HFFc6 (cell line): ENCODE results near the gene PRKCH. TPM values are rescaled to one million over a fixed set of nuclear protein-coding genes. Genes with fewer than 3 reads are reported as not detected.

Experiments
- DNase-seq: peaks from one replicate; pipeline ENCODE4 v3.0.0-alpha.2; 2018
- H3K27ac Mint-ChIP-seq: 2 replicates; pipeline ENCODE4 v1.8.0; 2020; ENCODE audit warnings: mild to moderate bottlenecking, mixed read lengths
- H3K27me3 Mint-ChIP-seq: 2 replicates; pipeline ENCODE4 v1.8.0; 2021; ENCODE audit warnings: mild to moderate bottlenecking, moderate library complexity, mixed read lengths; ENCODE audit not compliant: insufficient read depth
- H3K36me3 Mint-ChIP-seq: 2 replicates; pipeline ENCODE4 v1.8.0; 2021; ENCODE audit warnings: low read depth, mixed read lengths
- H3K4me1 Mint-ChIP-seq: 2 replicates; pipeline ENCODE4 v1.8.0; 2020; ENCODE audit warnings: low read depth, mixed read lengths
- H3K4me3 Mint-ChIP-seq: 2 replicates; pipeline ENCODE4 v1.8.0; 2020; ENCODE audit warnings: mild to moderate bottlenecking, moderate library complexity, mixed read lengths
- H3K9me3 Mint-ChIP-seq: 2 replicates; pipeline ENCODE4 v1.8.0; 2020; ENCODE audit warnings: mild to moderate bottlenecking, mixed read lengths
- CTCF ChIP-seq: fragments of 200-600 bp; sonication (generic); IDR thresholded peaks from 2 replicates; pipeline ENCODE4 v1.5.0; 2021; ENCODE audit warnings: antibody characterized with exemption, mild to moderate bottlenecking
- total RNA-seq, 6 experiments: library from RNA; stranded (reverse); fragmentation: NEBNext Ultra II Directional; extraction: Animal tissue kit (Norgen Biotek cat#: 25700); gene quantifications; 2 replicates in 1 of 6; 3 replicates in 5 of 6; pipeline ENCODE4 v1.2.3, GENCODE V29; 2021

The PRKCH gene
- total RNA-seq, 6 experiments from 2014 or later, result 0.17 to 1.2 (median 0.35) TPM

- Mint-ChIP-seq H3K9me3 (peaks cover 14% of the 10 kb centered on the region; the same call in 1 of the 2 replicates), H3K27me3 (peaks cover 6% of the 10 kb centered on the region), H3K27ac (no peak overlapping the region), H3K4me3 (no peak overlapping the region), H3K4me1 (no peaks in the 10 kb centered on the region), H3K36me3 (no peaks in the 10 kb centered on the region; the same call in 1 of the 2 replicates)
- no peak for TF ChIP-seq CTCF
- DNase-seq, result no peak
These were observed 56.4 kb downstream of the PRKCH start for GRCh38 chr14:61377749-61378148.

- H3K4me1 Mint-ChIP-seq, result no peaks in the 10 kb centered on the region
- H3K9me3 Mint-ChIP-seq, result peaks cover 13% of the 10 kb centered on the region; the same call in 1 of the 2 replicates
- no peak for DNase-seq
These were observed 58.3 kb downstream of the PRKCH start for GRCh38 chr14:61379639-61380184.

GRCh38 chr14:61380984-61381383 is 59.6 kb downstream of the PRKCH start:
- no peak for TF ChIP-seq CTCF
- Mint-ChIP-seq H3K4me3 (no peak overlapping the region), H3K27ac (no peak overlapping the region), H3K36me3 (no peaks in the 10 kb centered on the region), H3K4me1 (no peaks in the 10 kb centered on the region), H3K27me3 (peaks cover 10% of the 10 kb centered on the region), H3K9me3 (peaks cover 6% of the 10 kb centered on the region; the same call in 1 of the 2 replicates)
- DNase-seq, result no peak

More at GRCh38 chr14:61379639-61380184, 58.3 kb downstream of the PRKCH start:
- no peak overlapping the region for H3K4me3 Mint-ChIP-seq
- TF ChIP-seq CTCF, result no peak
- no peak overlapping the region for H3K27ac Mint-ChIP-seq
- no peaks in the 10 kb centered on the region; the same call in 1 of the 2 replicates for H3K36me3 Mint-ChIP-seq
- H3K27me3 Mint-ChIP-seq, result peaks cover 10% of the 10 kb centered on the region

- no peak for DNase-seq
- Mint-ChIP-seq H3K4me3 (no peak overlapping the region), H3K9me3 (peaks cover under 1% of the 10 kb centered on the region; the same call in 1 of the 2 replicates), H3K4me1 (no peaks in the 10 kb centered on the region), H3K27ac (no peak overlapping the region), H3K36me3 (no peaks in the 10 kb centered on the region), H3K27me3 (peaks cover 8% of the 10 kb centered on the region)
- no peak for TF ChIP-seq CTCF
These were observed 60.2 kb downstream of the PRKCH start for GRCh38 chr14:61381553-61381952.

GRCh38 chr14:61382842-61383241 is 61.5 kb downstream of the PRKCH start:
- Mint-ChIP-seq H3K4me3 (no peak overlapping the region), H3K4me1 (no peaks in the 10 kb centered on the region), H3K9me3 (no peaks in the 10 kb centered on the region), H3K36me3 (no peaks in the 10 kb centered on the region), H3K27ac (no peak overlapping the region), H3K27me3 (peaks cover 8% of the 10 kb centered on the region)
- TF ChIP-seq CTCF, result no peak
- no peak for DNase-seq
